Measurements from ENCODE around the gene FDCSP. TPM values are rescaled to one million over a fixed set of nuclear protein-coding genes. Genes with fewer than 3 reads are reported as not detected.
"Not testable (repeated sequence)": the region's sequence is repeated elsewhere in the genome, so short reads cannot be mapped to it uniquely, and the experiment has no call there.

The FDCSP gene
- total RNA-seq, 1 donor from 2014 or later: not detected

GRCh38 chr4:70221818-70222217 is 4.1 kb upstream of the FDCSP start:
- H3K36me3 Mint-ChIP-seq (ENCODE audit: low read depth, unreplicated experiment); H3K27ac ChIP-seq (ENCODE audit: low read depth, low read length); H3K4me3 Mint-ChIP-seq (ENCODE audit: unreplicated experiment); H4K20me1 ChIP-seq (ENCODE audit: insufficient read depth, low read length); H3K4me1 Mint-ChIP-seq (ENCODE audit: low read depth, unreplicated experiment); H3K36me3 ChIP-seq (ENCODE audit: insufficient read depth, low read length); H2AFZ ChIP-seq (ENCODE audit: low read depth, low read length); FAIRE-seq; H3K9me3 Mint-ChIP-seq (ENCODE audit: unreplicated experiment); H3K9me3 ChIP-seq (ENCODE audit: insufficient read depth, low read depth, low read length); H3K4me3 ChIP-seq (ENCODE audit: insufficient read depth, low read depth, low read length); H3K27ac Mint-ChIP-seq (ENCODE audit: unreplicated experiment); H3K4me1 ChIP-seq (ENCODE audit: insufficient read depth, low read length); H3K27me3 Mint-ChIP-seq (ENCODE audit: low read depth, unreplicated experiment); H3K4me2 ChIP-seq (ENCODE audit: low read length); H3K9ac ChIP-seq (ENCODE audit: low read length); H3K79me2 ChIP-seq (ENCODE audit: insufficient read depth, low read length); H3K27me3 ChIP-seq (ENCODE audit: insufficient read depth, low read length); DNase-seq (ENCODE audit: low read depth): not testable (repeated sequence)

- DNase-seq (ENCODE audit: low read depth) (no peak), FAIRE-seq (no peak)
- Mint-ChIP-seq H3K4me3 (ENCODE audit: unreplicated experiment) (no peak overlapping the region), H3K4me1 (ENCODE audit: low read depth, unreplicated experiment) (peaks cover 23% of the 10 kb centered on the region), H3K36me3 (ENCODE audit: low read depth, unreplicated experiment) (no peaks in the 10 kb centered on the region), H3K27ac (ENCODE audit: unreplicated experiment) (no peak overlapping the region), H3K9me3 (ENCODE audit: unreplicated experiment) (no peaks in the 10 kb centered on the region), H3K27me3 (ENCODE audit: low read depth, unreplicated experiment) (no peaks in the 10 kb centered on the region)
- H3K4me2 ChIP-seq (ENCODE audit: low read length): no peak overlapping the region
- no peak overlapping the region for H3K9ac ChIP-seq (ENCODE audit: low read length)
- no peaks in the 10 kb centered on the region for H3K27me3 ChIP-seq (ENCODE audit: insufficient read depth, low read length)
- H3K79me2 ChIP-seq (ENCODE audit: insufficient read depth, low read length): no peaks in the 10 kb centered on the region
- no peaks in the 10 kb centered on the region for H3K9me3 ChIP-seq (ENCODE audit: insufficient read depth, low read depth, low read length)
- H3K36me3 ChIP-seq (ENCODE audit: insufficient read depth, low read length): no peaks in the 10 kb centered on the region
- H3K4me3 ChIP-seq (ENCODE audit: insufficient read depth, low read depth, low read length): no peak overlapping the region
- H3K27ac ChIP-seq (ENCODE audit: low read depth, low read length): no peak overlapping the region
- TF ChIP-seq EZH2 (IDR thresholded peaks at IDR 0.05; ENCODE audit: insufficient read depth, low read length): no peak
- TF ChIP-seq CTCF (IDR thresholded peaks at IDR 0.05; ENCODE audit: insufficient read depth, low read depth, low read length): no peak
- H2AFZ ChIP-seq (ENCODE audit: low read depth, low read length): no peak overlapping the region
- no peaks in the 10 kb centered on the region for H3K4me1 ChIP-seq (ENCODE audit: insufficient read depth, low read length)
- no peaks in the 10 kb centered on the region for H4K20me1 ChIP-seq (ENCODE audit: insufficient read depth, low read length)
Observed at GRCh38 chr4:70236125-70236524, 10.2 kb downstream of the FDCSP start.

- no peaks in the 10 kb centered on the region for H3K27me3 Mint-ChIP-seq (ENCODE audit: low read depth, unreplicated experiment)
- TF ChIP-seq CTCF (IDR thresholded peaks at IDR 0.05; ENCODE audit: insufficient read depth, low read depth, low read length) (no peak), EZH2 (IDR thresholded peaks at IDR 0.05; ENCODE audit: insufficient read depth, low read length) (no peak)
Observed at GRCh38 chr4:70239131-70239883, 13.4 kb downstream of the FDCSP start.

More at GRCh38 chr4:70239131-70239883, 13.4 kb downstream of the FDCSP start:
- peaks cover 23% of the 10 kb centered on the region for H3K4me1 Mint-ChIP-seq (ENCODE audit: low read depth, unreplicated experiment)
- no peak for DNase-seq (ENCODE audit: low read depth)
- no peaks in the 10 kb centered on the region for H3K36me3 ChIP-seq (ENCODE audit: insufficient read depth, low read length)
- no peaks in the 10 kb centered on the region for H3K27me3 ChIP-seq (ENCODE audit: insufficient read depth, low read length)
- FAIRE-seq: no peak
- H3K4me3 Mint-ChIP-seq (ENCODE audit: unreplicated experiment): no peak overlapping the region
- no peaks in the 10 kb centered on the region for H3K9me3 Mint-ChIP-seq (ENCODE audit: unreplicated experiment)
- H4K20me1 ChIP-seq (ENCODE audit: insufficient read depth, low read length): no peaks in the 10 kb centered on the region
- no peaks in the 10 kb centered on the region for H3K79me2 ChIP-seq (ENCODE audit: insufficient read depth, low read length)
- H3K4me3 ChIP-seq (ENCODE audit: insufficient read depth, low read depth, low read length): no peak overlapping the region
- H3K27ac ChIP-seq (ENCODE audit: low read depth, low read length): no peak overlapping the region
- no peak overlapping the region for H3K9ac ChIP-seq (ENCODE audit: low read length)
- H3K4me1 ChIP-seq (ENCODE audit: insufficient read depth, low read length): no peaks in the 10 kb centered on the region
- no peaks in the 10 kb centered on the region for H3K36me3 Mint-ChIP-seq (ENCODE audit: low read depth, unreplicated experiment)
- H3K27ac Mint-ChIP-seq (ENCODE audit: unreplicated experiment): no peak overlapping the region
- H3K4me2 ChIP-seq (ENCODE audit: low read length): no peak overlapping the region
- no peaks in the 10 kb centered on the region for H3K9me3 ChIP-seq (ENCODE audit: insufficient read depth, low read depth, low read length)
- no peak overlapping the region for H2AFZ ChIP-seq (ENCODE audit: low read depth, low read length)
